Keratinocyte (primary cell): ENCODE measurements around the gene WTAP. TPM values are rescaled to one million over a fixed set of nuclear protein-coding genes. Genes with fewer than 3 reads are reported as not detected.

ENCODE experiments used
- DNase-seq: peaks from one replicate; pipeline ENCODE4 v3.0.0-alpha.2; 2011; ENCODE audit warnings: low read depth, missing footprints, low spot score
- FAIRE-seq: peaks from 2 replicates; lab custom pipeline; 2011; peaks lifted over from hg19 to GRCh38; lab: Jason Lieb, UNC
- H2AFZ ChIP-seq: 2 replicates; pipeline ENCODE4 v1.6.0; 2012; ENCODE audit warnings: low read length, control low read depth, inconsistent platforms; ENCODE audit not compliant: control insufficient read depth
- H3K27ac ChIP-seq: 2 replicates; pipeline ENCODE4 v1.5.1; 2011; ENCODE audit warnings: low read length; ENCODE audit not compliant: control insufficient read depth, insufficient read depth
- H3K27me3 ChIP-seq: 3 replicates; pipeline ENCODE4 v1.6.0; 2011; ENCODE audit warnings: low read length; ENCODE audit not compliant: control insufficient read depth, insufficient read depth; ENCODE audit errors: extremely low read depth
- H3K36me3 ChIP-seq, 2 experiments: 2 replicates in 1 of 2; 3 replicates in 1 of 2; pipeline ENCODE4 v1.5.1; 2011; ENCODE audit warnings: low read length in 2 of 2, mild to moderate bottlenecking in 1 of 2; ENCODE audit not compliant: control insufficient read depth in 2 of 2, insufficient read depth in 2 of 2; ENCODE audit errors: extremely low read depth in 1 of 2
- H3K4me1 ChIP-seq: 3 replicates; pipeline ENCODE4 v1.5.1; 2011; ENCODE audit warnings: low read length; ENCODE audit not compliant: control insufficient read depth, insufficient read depth; ENCODE audit errors: extremely low read depth
- H3K4me2 ChIP-seq: 3 replicates; pipeline ENCODE4 v1.6.0; 2011; ENCODE audit warnings: low read depth, low read length; ENCODE audit not compliant: control insufficient read depth, insufficient read depth; ENCODE audit errors: extremely low read depth
- H3K4me3 ChIP-seq, 3 experiments: fragments of 200-600 bp in 1 of 3; sonication (generic) in 1 of 3; 2 replicates in 2 of 3; 3 replicates in 1 of 3; pipeline ENCODE4 v1.5.1; 2011 to 2016; ENCODE audit warnings: low read length in 3 of 3, mild to moderate bottlenecking in 3 of 3, control low read depth in 2 of 3, inconsistent platforms in 1 of 3, low read depth in 1 of 3, mixed read lengths in 1 of 3, mixed run types in 1 of 3, moderate library complexity in 1 of 3; ENCODE audit not compliant: control insufficient read depth in 2 of 3, insufficient read depth in 2 of 3; ENCODE audit errors: extremely low read depth in 1 of 3
- H3K79me2 ChIP-seq: 2 replicates; pipeline ENCODE4 v1.6.0; 2012; ENCODE audit warnings: low read length; ENCODE audit not compliant: control insufficient read depth, insufficient read depth
- H3K9ac ChIP-seq: 3 replicates; pipeline ENCODE4 v1.6.0; 2011; ENCODE audit warnings: low read length; ENCODE audit not compliant: control insufficient read depth, insufficient read depth; ENCODE audit errors: extremely low read depth
- H3K9me1 ChIP-seq: 3 replicates; pipeline ENCODE4 v1.6.0; 2011; ENCODE audit warnings: low read length; ENCODE audit not compliant: control insufficient read depth, insufficient read depth; ENCODE audit errors: extremely low read depth
- H3K9me3 ChIP-seq: 2 replicates; pipeline ENCODE4 v1.5.1; 2012; ENCODE audit warnings: low read depth, low read length; ENCODE audit not compliant: control insufficient read depth
- H4K20me1 ChIP-seq: 3 replicates; pipeline ENCODE4 v1.6.0; 2011; ENCODE audit warnings: low read length; ENCODE audit not compliant: control insufficient read depth, insufficient read depth; ENCODE audit errors: extremely low read depth
- EZH2 ChIP-seq: IDR thresholded peaks from one replicate; pipeline ENCODE4 v1.6.1; 2012; ENCODE audit warnings: inconsistent platforms, mild to moderate bottlenecking, low read length, moderate library complexity
- dilution Hi-C: fragments of 300-500 bp; cut with MboI; formaldehyde crosslinking; loops from one replicate; pipeline ENCODE4 v1.7.0; 2020; ENCODE audit warnings: low sequenced_read_pairs; ENCODE audit not compliant: extremely low pct_ligation_motif_present
- polyA plus RNA-seq, 5 experiments: library from polyadenylated mRNA; depleted of rRNA in 3 of 5; stranded (reverse) in 3 of 5; stranded (forward) in 1 of 5; unstranded in 1 of 5; fragments of >200 nt; gene quantifications; 1 replicate in 1 of 5; 2 replicates in 3 of 5; 3 replicates in 1 of 5; pipeline versions ENCODE4 v1.2.1 to v1.2.3, GENCODE V29; 2011 to 2012; ENCODE audit warnings: missing spikeins in 2 of 5, low read depth in 1 of 5, low replicate concordance in 1 of 5
- TF ChIP-seq, protein P1 (sequence below), 3 experiments: IDR thresholded peaks in 1 of 3; conservative IDR thresholded peaks in 1 of 3; optimal IDR thresholded peaks in 1 of 3; 2 replicates in 2 of 3; 3 replicates in 1 of 3; pipeline versions ENCODE3 to v1.5.1; 2011; ENCODE audit warnings: low read length in 3 of 3, mild to moderate bottlenecking in 3 of 3, moderate library complexity in 2 of 3, control low read depth in 1 of 3, inconsistent platforms in 1 of 3; ENCODE audit not compliant: insufficient read depth in 2 of 3; ENCODE audit errors: extremely low read depth in 1 of 3

The WTAP gene
- polyA plus RNA-seq, 1 donor (not counting 4 experiments of a cell fraction or from before 2014, with no cell fraction given): 40.2 TPM

- H3K36me3 ChIP-seq: peaks cover 19 to 34% of the 10 kb centered on the region in 2 experiments
- no peaks in the 10 kb centered on the region for H4K20me1 ChIP-seq
- DNase-seq (no peak), FAIRE-seq (no peak)
- H3K27ac ChIP-seq: no peak overlapping the region
- no peak overlapping the region for H3K4me2 ChIP-seq
- no peaks in the 10 kb centered on the region for H3K9me1 ChIP-seq
- H3K79me2 ChIP-seq: peaks cover 6% of the 10 kb centered on the region
- H2AFZ ChIP-seq: no peak overlapping the region
- TF ChIP-seq, protein P1, sequence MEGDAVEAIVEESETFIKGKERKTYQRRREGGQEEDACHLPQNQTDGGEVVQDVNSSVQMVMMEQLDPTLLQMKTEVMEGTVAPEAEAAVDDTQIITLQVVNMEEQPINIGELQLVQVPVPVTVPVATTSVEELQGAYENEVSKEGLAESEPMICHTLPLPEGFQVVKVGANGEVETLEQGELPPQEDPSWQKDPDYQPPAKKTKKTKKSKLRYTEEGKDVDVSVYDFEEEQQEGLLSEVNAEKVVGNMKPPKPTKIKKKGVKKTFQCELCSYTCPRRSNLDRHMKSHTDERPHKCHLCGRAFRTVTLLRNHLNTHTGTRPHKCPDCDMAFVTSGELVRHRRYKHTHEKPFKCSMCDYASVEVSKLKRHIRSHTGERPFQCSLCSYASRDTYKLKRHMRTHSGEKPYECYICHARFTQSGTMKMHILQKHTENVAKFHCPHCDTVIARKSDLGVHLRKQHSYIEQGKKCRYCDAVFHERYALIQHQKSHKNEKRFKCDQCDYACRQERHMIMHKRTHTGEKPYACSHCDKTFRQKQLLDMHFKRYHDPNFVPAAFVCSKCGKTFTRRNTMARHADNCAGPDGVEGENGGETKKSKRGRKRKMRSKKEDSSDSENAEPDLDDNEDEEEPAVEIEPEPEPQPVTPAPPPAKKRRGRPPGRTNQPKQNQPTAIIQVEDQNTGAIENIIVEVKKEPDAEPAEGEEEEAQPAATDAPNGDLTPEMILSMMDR (optimal IDR thresholded peaks at IDR 0.05 in 1 of 3, IDR thresholded peaks at IDR 0.05 in 1 of 3, conservative IDR thresholded peaks at IDR 0.05 in 1 of 3; ENCODE audit: extremely low read depth in 1 of 3, insufficient read depth in 2 of 3, low read length in 3 of 3): no peak
- no peak for TF ChIP-seq EZH2
- no peaks in the 10 kb centered on the region for H3K9me3 ChIP-seq
- H3K4me3 ChIP-seq: no peak overlapping the region
- peaks cover 9% of the 10 kb centered on the region for H3K4me1 ChIP-seq
- no peak overlapping the region for H3K9ac ChIP-seq
- H3K27me3 ChIP-seq: no peaks in the 10 kb centered on the region
- dilution Hi-C loops: no loop called here
Observed at GRCh38 chr6:159754959-159755914, 27.9 kb downstream of the WTAP start.

GRCh38 chr6:159756508-159756907 lies 29.2 kb downstream of the WTAP start:
- H3K9me1 ChIP-seq: no peaks in the 10 kb centered on the region
- no peak for FAIRE-seq
- dilution Hi-C loops: no loop called here
- H3K9ac ChIP-seq: no peak overlapping the region
- no peaks in the 10 kb centered on the region for H3K9me3 ChIP-seq
- H3K4me2 ChIP-seq: no peak overlapping the region
- H3K4me3 ChIP-seq: no peak overlapping the region
- peaks cover 17 to 29% of the 10 kb centered on the region in 2 experiments for H3K36me3 ChIP-seq
- no peak overlapping the region for H3K27ac ChIP-seq
- H3K27me3 ChIP-seq: no peaks in the 10 kb centered on the region
- H2AFZ ChIP-seq: no peak overlapping the region
- TF ChIP-seq EZH2: no peak
- TF ChIP-seq, protein P1 (optimal IDR thresholded peaks at IDR 0.05 in 1 of 3, IDR thresholded peaks at IDR 0.05 in 1 of 3, conservative IDR thresholded peaks at IDR 0.05 in 1 of 3; ENCODE audit: extremely low read depth in 1 of 3, insufficient read depth in 2 of 3, low read length in 3 of 3): no peak
- H4K20me1 ChIP-seq: no peaks in the 10 kb centered on the region
- H3K4me1 ChIP-seq: peaks cover 20% of the 10 kb centered on the region
- no peak for DNase-seq
- peaks cover 6% of the 10 kb centered on the region for H3K79me2 ChIP-seq
